Small intestine (tissue), 7 donors: ENCODE measurements around the gene INIP. TPM values are rescaled to one million over a fixed set of nuclear protein-coding genes. Genes with fewer than 3 reads are reported as not detected.
"Not testable (repeated sequence)": the region's sequence is repeated elsewhere in the genome, so short reads cannot be mapped to it uniquely, and the experiment has no call there.

Experiments
- DNase-seq, 2 donors: peaks; one replicate each; pipeline versions ENCODE4 v3.0.0 to v3.0.0-alpha.2; 2013
- FAIRE-seq: peaks from 2 replicates; lab custom pipeline; 2012; peaks lifted over from hg19 to GRCh38; lab: Jason Lieb, UNC
- H3K27ac ChIP-seq, 3 donors: one replicate each; pipeline ENCODE4 v1.5.1; 2013; ENCODE audit warnings: low read length in 2 of 3, mild to moderate bottlenecking in 2 of 3, control low read depth in 1 of 3, inconsistent platforms in 1 of 3, low read depth in 1 of 3, moderate library complexity in 1 of 3
- H3K27me3 ChIP-seq, 3 donors: one replicate each; pipeline ENCODE4 v1.6.1; 2013; ENCODE audit warnings: low read length in 3 of 3, inconsistent platforms in 1 of 3; ENCODE audit not compliant: control insufficient read depth in 3 of 3, insufficient read depth in 3 of 3
- H3K36me3 ChIP-seq, 3 donors: one replicate each; pipeline ENCODE4 v1.6.1; 2013; ENCODE audit warnings: low read length in 3 of 3, inconsistent platforms in 1 of 3, low read depth in 1 of 3, mild to moderate bottlenecking in 1 of 3, moderate library complexity in 1 of 3; ENCODE audit not compliant: control insufficient read depth in 3 of 3, insufficient read depth in 2 of 3
- H3K4me1 ChIP-seq, 3 donors: one replicate each; pipeline ENCODE4 v1.6.1; 2013; ENCODE audit warnings: low read length in 2 of 3, inconsistent platforms in 1 of 3, low read depth in 1 of 3, mild to moderate bottlenecking in 1 of 3, moderate library complexity in 1 of 3; ENCODE audit not compliant: control insufficient read depth in 3 of 3, insufficient read depth in 2 of 3
- H3K4me3 ChIP-seq, 3 donors: one replicate each; pipeline ENCODE4 v1.5.1; 2013; ENCODE audit warnings: low read length in 3 of 3, control low read depth in 1 of 3, inconsistent platforms in 1 of 3, low read depth in 1 of 3, mild to moderate bottlenecking in 1 of 3, moderate library complexity in 1 of 3
- H3K9me3 ChIP-seq, 2 donors: one replicate each; pipeline ENCODE4 v1.6.1; 2013; ENCODE audit warnings: low read depth in 1 of 2, low read length in 1 of 2; ENCODE audit not compliant: control insufficient read depth in 2 of 2, insufficient read depth in 1 of 2
- WGBS, 3 donors: extraction: QIAGEN DNeasy Blood & Tissue Kit; methylation state at CpG; one replicate each; pipeline ENCODE4 v1.1.7; 2013; 5-methylcytosine and 5-hydroxymethylcytosine counted together
- polyA plus RNA-seq, 4 donors: library from polyadenylated mRNA; stranded (reverse) in 3 of 4; unstranded in 1 of 4; fragments of 200-250 nt in 3 of 4; fragments of 120-200 nt in 1 of 4; gene quantifications; one replicate each; pipeline versions ENCODE4 v1.2.1 to v1.2.3, GENCODE V29; 2013
- donor health status: healthy with polysubstance abuse.
- donor health status: control.
- donor health status: control.
- donor health status: Bipolar disorder and iron deficiency.
- donor health status: healthy.

Gene INIP
- polyA plus RNA-seq, 4 donors, result 10.0 to 22.9 (median 18.2) TPM

- Histone ChIP-seq H3K4me1 (peaks cover 0 to 3% (median 2%) of the 10 kb centered on the region in 3 donors), H3K4me3 (no peak overlapping the region), H3K27me3 (no peaks in the 10 kb centered on the region), H3K9me3 (no peaks in the 10 kb centered on the region), H3K27ac (no peak overlapping the region), H3K36me3 (no peaks in the 10 kb centered on the region)
- DNase-seq, result no peak
- no peak for FAIRE-seq
- WGBS, 3 donors, result 88 to 97% (median 94%) methylated on average over 4 of the region's 4 CpGs
Measured at GRCh38 chr9:112726428-112726827, 8.5 kb upstream of the INIP start.

- Histone ChIP-seq H3K27me3 (no peaks in the 10 kb centered on the region), H3K27ac (no peak overlapping the region), H3K4me1 (peaks cover 0 to 3% (median 2%) of the 10 kb centered on the region in 3 donors), H3K4me3 (no peak overlapping the region), H3K36me3 (no peaks in the 10 kb centered on the region), H3K9me3 (no peaks in the 10 kb centered on the region)
- FAIRE-seq (no peak), DNase-seq (peak in 1 of 2 donors; percentile 45)
- 66 to 77% (median 68%) methylated on average over 3 of the region's 3 CpGs for WGBS, 3 donors
Measured at GRCh38 chr9:112725961-112726360, 8.0 kb upstream of the INIP start.

GRCh38 chr9:112722749-112723148 is 4.8 kb upstream of the INIP start:
- not testable (repeated sequence) for H3K36me3 ChIP-seq, H3K4me1 ChIP-seq, H3K27me3 ChIP-seq, DNase-seq, H3K4me3 ChIP-seq, FAIRE-seq, H3K27ac ChIP-seq, H3K9me3 ChIP-seq
- 85 to 90% (median 86%) methylated on average over 3 of the region's 3 CpGs for WGBS, 3 donors

GRCh38 chr9:112720113-112720780 is 2.3 kb upstream of the INIP start:
- no peak overlapping the region for H3K4me3 ChIP-seq
- H3K4me1 ChIP-seq, result peaks cover 0 to 10% (median 4%) of the 10 kb centered on the region in 3 donors
- no peaks in the 10 kb centered on the region for H3K27me3 ChIP-seq
- no peaks in the 10 kb centered on the region for H3K36me3 ChIP-seq
- no peaks in the 10 kb centered on the region for H3K9me3 ChIP-seq
- peak in 1 of 2 donors; percentile 51 for DNase-seq
- FAIRE-seq, result no peak
- 69 to 81% (median 72%) methylated on average over 4 of the region's 4 CpGs for WGBS, 3 donors
- H3K27ac ChIP-seq, result peak overlapping the region in 1 of 3 donors; percentile 68

- WGBS, 3 donors, result 63 to 72% (median 70%) methylated on average over 2 of the region's 2 CpGs
Measured at GRCh38 chr9:112719696-112720095, 1.8 kb upstream of the INIP start.

GRCh38 chr9:112719241-112719691 is 1.3 kb upstream of the INIP start:
- H3K27ac ChIP-seq, result peak overlapping the region in 2 of 3 donors; percentile 0 to 41
- no peak overlapping the region for H3K4me3 ChIP-seq
- H3K9me3 ChIP-seq, result no peaks in the 10 kb centered on the region
- no peak for DNase-seq
- FAIRE-seq, result no peak
- WGBS, 3 donors, result 83 to 90% (median 88%) methylated on average over 1 of the region's 1 CpG
- no peaks in the 10 kb centered on the region for H3K36me3 ChIP-seq
- H3K4me1 ChIP-seq, result peaks cover 0 to 10% (median 4%) of the 10 kb centered on the region in 3 donors
- no peaks in the 10 kb centered on the region for H3K27me3 ChIP-seq

More at GRCh38 chr9:112719696-112720095, 1.8 kb upstream of the INIP start:
- H3K4me3 ChIP-seq, result no peak overlapping the region
- no peak for FAIRE-seq
- H3K9me3 ChIP-seq, result no peaks in the 10 kb centered on the region
- no peaks in the 10 kb centered on the region for H3K27me3 ChIP-seq
- peaks cover 0 to 10% (median 4%) of the 10 kb centered on the region in 3 donors for H3K4me1 ChIP-seq
- H3K27ac ChIP-seq, result peak overlapping the region in 1 of 3 donors; percentile 41
- no peak for DNase-seq
- H3K36me3 ChIP-seq, result no peaks in the 10 kb centered on the region

- H3K27ac ChIP-seq, result no peak overlapping the region
- no peak overlapping the region for H3K4me3 ChIP-seq
- H3K9me3 ChIP-seq, result peaks cover 0 to 3% of the 10 kb centered on the region in 2 donors
- DNase-seq (no peak), FAIRE-seq (no peak)
- peaks cover 0 to 4% (median 0%) of the 10 kb centered on the region in 3 donors for H3K4me1 ChIP-seq
- peaks cover 3 to 8% (median 5%) of the 10 kb centered on the region in 3 donors for H3K36me3 ChIP-seq
- 94 to 97% (median 95%) methylated on average over 3 of the region's 3 CpGs for WGBS, 3 donors
- no peaks in the 10 kb centered on the region for H3K27me3 ChIP-seq
Measured at GRCh38 chr9:112712678-112713077, 5.2 kb downstream of the INIP start.

GRCh38 chr9:112711050-112711689 is 6.7 kb downstream of the INIP start:
- WGBS, 3 donors, result 74 to 79% (median 77%) methylated on average over 7 of the region's 7 CpGs
- H3K4me3 ChIP-seq, result no peak overlapping the region
- FAIRE-seq (no peak), DNase-seq (peak; percentile 29 to 30)
- H3K27ac ChIP-seq, result no peak overlapping the region
- H3K4me1 ChIP-seq, result no peaks in the 10 kb centered on the region
- peaks cover 0 to 3% of the 10 kb centered on the region in 2 donors for H3K9me3 ChIP-seq
- no peaks in the 10 kb centered on the region for H3K27me3 ChIP-seq
- peaks cover 3 to 8% (median 5%) of the 10 kb centered on the region in 3 donors for H3K36me3 ChIP-seq
